ENCODE data around the gene CALHM4.
"Not testable (repeated sequence)": the region's sequence is repeated elsewhere in the genome, so short reads cannot be mapped to it uniquely, and the experiment has no call there.

CALHM4 gene

DNA sequence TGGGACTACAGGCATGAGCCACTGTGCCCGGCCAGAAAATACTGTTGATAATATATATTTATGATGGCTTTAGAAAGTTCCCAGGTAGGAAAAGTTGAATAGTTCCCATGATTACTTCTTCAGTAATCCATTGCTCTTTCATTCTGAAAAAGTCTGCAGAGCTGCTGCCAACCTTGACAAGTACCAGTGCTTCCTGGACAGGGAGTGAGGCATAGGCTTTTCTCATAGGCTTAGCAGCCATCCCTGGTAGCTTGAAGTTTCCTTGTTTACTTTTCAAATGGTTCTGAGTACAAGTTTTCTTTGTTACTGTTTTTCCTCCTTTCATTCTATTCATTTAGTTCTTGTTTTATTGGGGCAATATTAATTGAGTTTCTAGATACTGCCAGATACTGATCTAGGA, 25.6 kb downstream of the CALHM4 start:
- no peak for DNase-seq

DNA sequence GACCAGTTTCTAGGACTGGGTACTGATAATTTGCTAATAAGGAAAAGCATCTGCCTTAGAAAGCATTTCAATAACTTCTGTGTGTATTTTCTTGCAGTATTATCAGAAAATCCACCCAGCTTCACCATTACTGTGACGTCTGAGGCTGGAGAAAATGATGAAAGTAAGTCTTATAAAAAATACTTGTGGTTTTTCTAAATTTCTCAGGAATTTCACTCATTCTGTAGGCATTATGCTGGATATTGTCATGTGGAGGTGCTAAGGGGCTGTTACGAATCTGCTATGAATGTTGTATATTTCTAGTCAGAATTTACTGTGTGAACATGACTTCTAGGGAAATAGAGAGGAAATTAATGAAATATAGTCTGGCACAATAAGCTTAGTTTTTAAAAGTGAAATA, 26.6 kb downstream of the CALHM4 start:
- DNase-seq = no peak

DNA sequence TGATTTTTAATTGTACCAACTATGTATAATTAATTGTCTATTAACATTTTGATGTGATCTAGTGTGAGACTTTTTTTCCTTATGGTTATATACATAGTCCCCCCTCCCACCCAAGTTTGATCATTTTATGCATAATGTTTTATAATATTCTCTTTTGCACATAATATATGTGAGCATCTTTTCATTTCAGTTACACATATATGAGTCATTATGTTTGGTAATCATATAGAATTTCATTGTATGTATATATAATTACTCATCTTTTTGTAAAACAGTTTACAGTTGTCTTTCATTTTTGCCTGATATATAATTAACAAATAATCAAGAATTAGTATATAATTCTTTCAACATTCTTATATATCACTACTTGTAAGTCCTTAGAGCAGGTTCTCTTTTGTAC, 32.7 kb downstream of the CALHM4 start:
- DNase-seq = no peak

DNA sequence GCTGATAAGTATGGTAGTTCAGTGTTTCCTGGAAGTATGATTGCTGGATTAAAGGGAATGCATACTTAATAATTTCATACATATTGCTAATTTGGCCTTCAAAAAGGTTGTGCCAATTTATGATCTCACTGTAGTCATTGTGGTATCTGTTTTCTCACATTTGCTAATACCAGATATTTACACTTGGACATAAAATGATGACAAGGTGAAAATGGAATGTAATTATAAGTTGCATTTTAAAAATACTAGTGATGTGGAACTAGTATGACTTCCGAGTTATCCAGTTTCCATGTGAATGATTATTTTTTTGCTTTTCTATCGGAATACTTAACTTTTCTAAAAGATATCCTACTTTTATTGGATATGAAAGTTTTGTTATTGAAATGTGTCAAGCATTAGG, 33.2 kb downstream of the CALHM4 start:
- no peak for DNase-seq

DNA sequence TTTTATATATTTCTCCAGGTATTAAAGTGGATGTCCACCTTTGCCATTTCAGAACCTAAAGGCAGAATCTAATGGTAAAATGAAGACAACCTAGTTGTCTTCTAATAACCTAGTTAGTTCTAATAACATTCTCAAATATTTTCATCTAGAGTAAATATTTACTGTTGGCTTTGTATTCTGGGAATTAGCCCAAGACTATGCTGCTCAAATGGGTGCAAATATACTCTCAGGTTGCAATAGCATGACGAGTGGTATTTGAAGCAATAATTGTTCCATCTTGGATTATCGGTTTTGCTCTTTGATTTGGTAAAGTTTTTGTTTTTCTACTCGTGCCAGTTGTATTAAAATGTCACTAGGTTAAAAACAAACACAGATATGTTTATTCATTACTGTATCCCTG, 41.7 kb downstream of the CALHM4 start:
- no peak for DNase-seq

DNA sequence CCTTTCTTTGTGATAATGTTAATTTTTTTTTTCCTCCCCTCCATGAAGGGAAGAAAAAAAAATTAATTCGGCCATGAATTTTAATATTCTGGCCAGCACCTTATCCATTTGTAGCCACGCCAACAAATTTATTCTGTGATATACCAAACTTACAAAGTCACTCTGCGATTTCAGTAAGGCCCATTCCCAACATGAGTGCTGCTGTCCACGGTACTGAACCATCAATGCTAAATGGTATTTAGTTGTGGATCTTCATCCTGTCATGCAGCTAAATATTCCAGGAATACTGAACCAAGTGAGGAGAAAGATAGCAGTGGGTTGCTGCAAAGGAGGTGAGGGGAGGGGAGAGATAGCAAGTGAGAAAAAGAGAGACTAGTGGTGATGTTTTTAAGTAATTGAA, 43.3 kb downstream of the CALHM4 start:
- DNase-seq = no peak

DNA sequence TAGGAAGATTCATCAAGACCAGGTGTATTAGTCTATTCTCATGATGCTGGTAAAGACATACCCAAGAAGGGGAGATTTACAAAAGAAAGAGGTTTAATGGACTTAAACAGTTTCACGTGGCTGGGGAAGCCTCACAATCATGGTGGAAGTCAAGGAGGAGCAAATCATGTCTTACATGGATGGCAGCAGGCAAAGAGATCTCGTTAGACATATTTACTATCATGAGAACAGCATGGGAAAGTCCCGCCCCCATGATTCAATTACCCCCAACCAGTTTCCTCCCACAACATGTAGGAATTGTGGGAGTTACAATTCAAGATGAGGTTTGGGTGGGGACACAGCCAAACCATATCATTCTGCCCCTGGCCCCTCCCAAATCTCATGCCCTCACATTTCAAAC, 50.4 kb downstream of the CALHM4 start:
- DNase-seq = not testable (repeated sequence)

DNA sequence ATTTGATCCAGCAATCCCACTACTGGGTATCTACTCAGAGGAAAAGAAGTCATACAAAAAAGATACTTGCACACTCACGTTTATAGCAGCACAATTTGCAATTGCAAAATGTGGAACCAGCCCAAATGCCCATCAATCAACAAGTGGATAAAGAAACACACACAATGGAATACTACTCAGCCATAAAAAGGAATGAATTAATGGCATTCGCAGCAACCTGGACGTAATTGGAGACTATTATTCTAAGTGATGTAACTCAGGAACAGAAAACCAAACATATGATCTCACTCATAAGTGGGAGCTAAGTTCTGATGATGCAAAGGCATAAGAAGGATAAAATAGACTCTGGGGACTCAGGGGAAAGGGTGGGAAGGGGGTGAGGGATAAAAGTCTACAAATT, 51.3 kb downstream of the CALHM4 start:
- not testable (repeated sequence) for DNase-seq

DNA sequence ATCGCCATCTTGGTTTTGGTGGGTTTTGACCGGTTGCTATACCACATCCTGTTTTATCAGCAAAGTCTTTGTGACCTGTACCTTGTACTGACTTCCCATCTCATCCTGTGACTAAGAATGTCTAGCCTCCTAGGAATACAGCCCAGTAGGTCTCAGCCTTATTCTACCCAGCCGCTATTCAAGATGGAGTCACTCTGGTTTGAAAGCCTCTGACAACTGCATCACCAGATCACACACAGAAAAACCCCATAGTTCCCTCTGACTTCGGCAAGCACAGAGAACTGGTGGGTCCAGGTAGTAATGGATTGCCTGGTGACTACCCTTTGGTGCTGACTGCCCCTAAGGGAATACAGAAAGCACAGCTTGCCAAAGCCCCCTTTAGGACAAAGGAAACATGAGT, 52.4 kb downstream of the CALHM4 start:
- no peak for DNase-seq

Data from stimulated activated naive CD4-positive, alpha-beta T cell treated with Interleukin-2 at 50 U/mL for 16 hours (primary cell).